Liver (tissue), 3 donors: ENCODE measurements around the gene ARHGAP29.

Experiments
- JUND ChIP-seq, 2 donors: IDR thresholded peaks; 2 replicates each; pipeline ENCODE4 v1.6.1; 2016; ENCODE audit warnings: antibody characterized with exemption in 2 of 2
- SP1 ChIP-seq: IDR thresholded peaks from 2 replicates; pipeline ENCODE4 v1.6.1; 2018; ENCODE audit warnings: antibody characterized with exemption, mild to moderate bottlenecking
- YY1 ChIP-seq: IDR thresholded peaks from 2 replicates; pipeline ENCODE4 v1.6.1; 2016; ENCODE audit warnings: antibody characterized with exemption, mild to moderate bottlenecking
- TF ChIP-seq, protein P1 (sequence below): fragments of 150-350 bp; IDR thresholded peaks from 2 replicates; pipeline ENCODE4 v1.5.1; 2017; ENCODE audit warnings: improper control_type of control experiment, low read depth, low read length; ENCODE audit not compliant: missing input control
- donor health status: healthy.
- donor health status: healthy.

DNA sequence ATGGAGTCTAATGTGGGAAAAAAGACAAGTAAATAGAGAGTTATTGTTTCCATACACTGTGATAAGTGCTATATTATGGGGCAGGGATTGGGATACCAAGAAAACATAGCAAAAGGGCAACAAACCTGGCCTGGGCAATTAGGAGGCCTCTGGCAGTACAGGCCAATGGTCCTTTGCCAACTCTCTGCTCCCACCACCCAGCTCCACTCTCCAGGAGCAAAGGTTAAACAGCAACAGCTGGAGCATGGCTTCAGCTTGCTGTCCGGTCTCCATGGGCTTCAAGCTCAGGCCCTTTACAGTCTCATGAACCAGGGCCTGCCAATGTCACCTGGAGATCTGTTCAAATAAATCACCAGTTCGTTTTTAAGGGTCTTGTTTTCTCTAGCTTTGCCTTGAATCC lies 37.2 kb upstream of the ARHGAP29 start:
- TF ChIP-seq JUND (IDR thresholded peaks at IDR 0.05) (no peak), YY1 (no peak), SP1 (no peak)
- TF ChIP-seq, protein P1, sequence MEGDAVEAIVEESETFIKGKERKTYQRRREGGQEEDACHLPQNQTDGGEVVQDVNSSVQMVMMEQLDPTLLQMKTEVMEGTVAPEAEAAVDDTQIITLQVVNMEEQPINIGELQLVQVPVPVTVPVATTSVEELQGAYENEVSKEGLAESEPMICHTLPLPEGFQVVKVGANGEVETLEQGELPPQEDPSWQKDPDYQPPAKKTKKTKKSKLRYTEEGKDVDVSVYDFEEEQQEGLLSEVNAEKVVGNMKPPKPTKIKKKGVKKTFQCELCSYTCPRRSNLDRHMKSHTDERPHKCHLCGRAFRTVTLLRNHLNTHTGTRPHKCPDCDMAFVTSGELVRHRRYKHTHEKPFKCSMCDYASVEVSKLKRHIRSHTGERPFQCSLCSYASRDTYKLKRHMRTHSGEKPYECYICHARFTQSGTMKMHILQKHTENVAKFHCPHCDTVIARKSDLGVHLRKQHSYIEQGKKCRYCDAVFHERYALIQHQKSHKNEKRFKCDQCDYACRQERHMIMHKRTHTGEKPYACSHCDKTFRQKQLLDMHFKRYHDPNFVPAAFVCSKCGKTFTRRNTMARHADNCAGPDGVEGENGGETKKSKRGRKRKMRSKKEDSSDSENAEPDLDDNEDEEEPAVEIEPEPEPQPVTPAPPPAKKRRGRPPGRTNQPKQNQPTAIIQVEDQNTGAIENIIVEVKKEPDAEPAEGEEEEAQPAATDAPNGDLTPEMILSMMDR: no peak
